ENCODE measurements around the gene PEX14.

PEX14 gene

DNA sequence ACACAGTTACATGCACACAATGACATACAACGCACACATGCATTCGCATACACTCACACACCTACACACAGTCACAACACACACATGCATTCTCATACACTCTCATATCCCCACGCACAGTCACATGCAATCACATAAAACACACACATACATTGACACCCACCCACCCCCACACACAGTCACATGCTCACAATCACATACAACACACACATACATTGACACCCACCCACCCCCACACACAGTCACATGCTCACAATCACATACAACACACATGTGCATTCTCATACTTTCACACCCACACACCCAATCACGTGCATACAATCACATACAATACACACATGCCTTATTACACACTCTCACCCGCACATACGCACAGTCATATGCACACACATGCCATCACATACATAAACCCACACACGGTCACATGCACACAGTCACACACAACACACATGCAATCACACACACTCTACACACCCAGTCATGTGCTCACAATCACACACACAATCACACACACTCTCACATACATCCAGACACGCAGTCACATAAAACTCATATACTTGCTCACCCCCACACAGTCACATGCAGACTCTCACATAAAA lies 187.4 kb downstream of the PEX14 start:
- H4K20me1 ChIP-seq, result peaks cover 0 to 20% (median 0%) of the 10 kb centered on the region in 11 experiments; a peak in 4 of 22 replicates
- no peaks in the 10 kb centered on the region; a peak in 2 of 22 replicates for H3K36me3 ChIP-seq
- H3K27ac ChIP-seq, result no peak overlapping the region
- no peak overlapping the region for H3K4me3 ChIP-seq
- TF ChIP-seq Cebpa-rat (IDR thresholded peaks at IDR 0.05), result no peak
- H3K27me3 ChIP-seq, result no peaks in the 10 kb centered on the region
- H3K9ac ChIP-seq, result no peak overlapping the region
- H3K4me1 ChIP-seq, result peaks cover 0 to 27% (median 19%) of the 10 kb centered on the region in 10 experiments; a peak in 18 of 20 replicates
- H3K4me2 ChIP-seq, result peak overlapping the region in 1 of 11 experiments; percentile 87; a peak in 1 of 22 replicates
- no peaks in the 10 kb centered on the region for H3K9me3 ChIP-seq (replicated peaks in 1 of 11)

GRCh38 chr1:10662824-10663677 lies 188.3 kb downstream of the PEX14 start:
- H3K36me3 ChIP-seq, result no peaks in the 10 kb centered on the region; a peak in 2 of 22 replicates
- H3K9ac ChIP-seq, result peak overlapping the region in 6 of 11 experiments; percentile 26 to 62 (median 50); a peak in 10 of 22 replicates
- peak overlapping the region; percentile 31 to 87 (median 70); a peak in 19 of 22 replicates for H3K4me2 ChIP-seq
- TF ChIP-seq Cebpa-rat (IDR thresholded peaks at IDR 0.05), result no peak
- H3K9me3 ChIP-seq (replicated peaks in 1 of 11), result no peaks in the 10 kb centered on the region
- peaks cover 0 to 17% (median 0%) of the 10 kb centered on the region in 11 experiments; a peak in 4 of 22 replicates for H4K20me1 ChIP-seq
- H3K27me3 ChIP-seq, result no peaks in the 10 kb centered on the region
- peaks cover 0 to 32% (median 21%) of the 10 kb centered on the region in 10 experiments; a peak in 18 of 20 replicates for H3K4me1 ChIP-seq
- H3K4me3 ChIP-seq, result no peak overlapping the region
- peak overlapping the region in 2 of 11 experiments; percentile 8 to 21; a peak in 1 of 22 replicates for H3K27ac ChIP-seq

DNA sequence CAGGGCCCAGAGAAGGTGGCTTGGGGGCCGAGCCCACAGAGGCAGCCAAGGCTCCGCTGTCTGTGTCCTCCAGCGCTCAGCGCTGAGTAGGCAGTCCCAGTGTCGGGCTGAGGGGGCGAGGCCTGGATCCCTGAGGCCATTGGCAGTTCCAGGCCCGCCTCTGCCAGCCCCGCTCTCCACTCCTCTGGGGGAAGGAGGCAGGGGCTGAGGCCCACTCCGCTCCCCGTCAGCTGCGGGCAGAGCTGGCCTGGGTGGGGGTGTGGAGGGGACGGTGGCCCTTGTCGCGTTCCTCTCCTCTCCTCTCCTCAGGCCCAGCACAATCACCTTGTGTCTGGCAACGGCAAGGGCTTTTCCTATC lies 188.9 kb downstream of the PEX14 start:
- H3K4me3 ChIP-seq, result no peak overlapping the region
- H3K36me3 ChIP-seq, result no peaks in the 10 kb centered on the region; a peak in 2 of 22 replicates
- H4K20me1 ChIP-seq, result peaks cover 0 to 11% (median 0%) of the 10 kb centered on the region in 11 experiments; a peak in 3 of 22 replicates
- H3K27me3 ChIP-seq, result no peaks in the 10 kb centered on the region
- H3K9ac ChIP-seq, result peak overlapping the region in 5 of 11 experiments; percentile 43 to 62 (median 55); a peak in 10 of 22 replicates
- H3K9me3 ChIP-seq (replicated peaks in 1 of 11), result no peaks in the 10 kb centered on the region
- H3K4me2 ChIP-seq, result peak overlapping the region; percentile 31 to 87 (median 70); a peak in 18 of 22 replicates
- TF ChIP-seq Cebpa-rat (IDR thresholded peaks at IDR 0.05), result no peak
- H3K4me1 ChIP-seq, result peaks cover 0 to 38% (median 25%) of the 10 kb centered on the region in 10 experiments; a peak in 18 of 20 replicates
- peak overlapping the region in 2 of 11 experiments; percentile 8 to 21; a peak in 1 of 22 replicates for H3K27ac ChIP-seq

DNA sequence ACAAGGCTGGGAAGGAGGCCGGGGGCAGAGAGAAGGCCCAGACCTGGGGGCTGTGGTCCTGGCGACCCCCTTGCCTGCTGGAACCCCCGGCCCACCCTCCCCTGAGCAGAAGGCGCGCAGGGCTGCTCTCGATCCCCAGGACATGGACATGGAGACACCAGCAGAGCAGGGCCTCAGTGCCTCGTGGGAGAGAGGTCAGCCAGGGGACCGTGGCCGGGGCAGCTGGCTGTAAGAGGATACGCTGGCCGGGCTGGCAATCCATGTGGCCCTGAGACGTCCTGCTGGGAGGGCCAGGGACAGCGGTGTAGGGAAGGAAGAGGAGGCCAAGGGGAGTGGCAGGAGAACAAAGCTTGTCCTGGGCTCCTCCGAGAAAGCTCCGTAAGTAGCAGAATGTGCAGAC lies 189.5 kb downstream of the PEX14 start:
- no peaks in the 10 kb centered on the region for H3K27me3 ChIP-seq
- peaks cover 0 to 39% (median 27%) of the 10 kb centered on the region in 10 experiments; a peak in 18 of 20 replicates for H3K4me1 ChIP-seq
- no peak overlapping the region for H3K27ac ChIP-seq
- no peak overlapping the region for H3K4me3 ChIP-seq
- no peaks in the 10 kb centered on the region; a peak in 1 of 22 replicates for H3K36me3 ChIP-seq
- H3K9ac ChIP-seq, result peak overlapping the region in 1 of 11 experiments; percentile 59; a peak in 1 of 22 replicates
- no peaks in the 10 kb centered on the region for H3K9me3 ChIP-seq (replicated peaks in 1 of 11)
- H4K20me1 ChIP-seq, result peaks cover 0 to 10% (median 0%) of the 10 kb centered on the region in 11 experiments; a peak in 3 of 22 replicates
- TF ChIP-seq Cebpa-rat (IDR thresholded peaks at IDR 0.05), result no peak
- peak overlapping the region in 4 of 11 experiments; percentile 74 to 87 (median 81); a peak in 5 of 22 replicates for H3K4me2 ChIP-seq

- Histone ChIP-seq H3K4me3 (no peak overlapping the region), H3K9me3 (replicated peaks in 1 of 11) (no peaks in the 10 kb centered on the region), H3K9ac (no peak overlapping the region), H3K4me1 (peaks cover 3 to 44% (median 32%) of the 10 kb centered on the region in 10 experiments), H3K27ac (no peak overlapping the region), H3K36me3 (no peaks in the 10 kb centered on the region; a peak in 1 of 22 replicates), H3K4me2 (no peak overlapping the region), H4K20me1 (peaks cover 0 to 10% (median 0%) of the 10 kb centered on the region in 11 experiments; a peak in 3 of 22 replicates), H3K27me3 (no peaks in the 10 kb centered on the region)
- TF ChIP-seq Cebpa-rat (IDR thresholded peaks at IDR 0.05), result no peak
Observed at GRCh38 chr1:10665226-10665625, 190.5 kb downstream of the PEX14 start.

DNA sequence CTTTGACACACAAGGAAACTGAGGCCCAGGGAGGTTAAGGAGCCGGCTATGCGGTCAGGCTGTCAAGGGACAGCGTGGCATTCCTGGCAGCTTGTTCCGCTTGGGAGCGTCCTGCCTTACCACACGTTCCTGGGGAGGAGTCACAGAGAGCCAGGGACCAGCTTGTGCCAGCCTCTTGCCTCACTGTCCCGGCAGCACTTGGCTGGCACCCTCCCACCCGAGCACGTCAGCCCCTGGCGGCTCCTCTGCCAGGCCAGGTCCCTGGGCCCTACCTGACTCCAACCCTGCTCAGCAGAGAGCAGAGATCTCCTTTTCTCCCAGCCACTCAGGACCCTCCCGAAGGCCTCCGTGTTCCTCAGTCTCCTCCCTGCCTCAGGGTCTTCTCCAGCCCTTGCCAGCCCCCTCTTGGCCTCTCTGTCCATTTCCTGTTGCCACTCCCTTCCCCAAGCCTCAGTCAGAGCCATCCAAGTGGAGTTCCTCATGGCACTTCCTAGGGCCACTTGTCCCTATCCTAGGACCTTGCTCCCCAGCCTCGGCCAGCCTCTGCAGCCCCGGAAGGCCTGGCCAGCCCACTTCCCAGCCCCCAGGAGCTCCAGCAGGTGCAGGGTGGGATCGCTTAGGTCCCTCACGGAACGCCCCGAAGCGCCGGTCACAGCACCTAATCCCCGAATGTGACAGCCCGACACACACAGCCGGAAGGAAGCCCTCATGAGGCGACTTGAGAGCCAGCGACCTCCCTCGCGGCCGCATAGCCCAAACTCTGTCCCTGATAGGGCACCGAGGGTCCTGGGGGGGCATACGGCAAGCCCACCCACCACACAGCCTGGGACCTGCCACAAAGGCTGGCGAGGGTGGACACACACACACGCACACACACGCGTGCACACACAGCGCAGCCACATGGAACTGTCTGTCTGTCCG lies 191.4 kb downstream of the PEX14 start:
- H3K4me3 ChIP-seq, result no peak overlapping the region
- no peaks in the 10 kb centered on the region for H3K9me3 ChIP-seq (replicated peaks in 1 of 11)
- peaks cover 0 to 10% (median 0%) of the 10 kb centered on the region in 11 experiments; a peak in 5 of 22 replicates for H4K20me1 ChIP-seq
- H3K27ac ChIP-seq, result no peak overlapping the region
- H3K9ac ChIP-seq, result no peak overlapping the region
- no peak for TF ChIP-seq Cebpa-rat (IDR thresholded peaks at IDR 0.05)
- H3K4me1 ChIP-seq, result peaks cover 13 to 54% (median 42%) of the 10 kb centered on the region in 10 experiments
- H3K27me3 ChIP-seq, result no peaks in the 10 kb centered on the region
- H3K4me2 ChIP-seq, result peak overlapping the region in 2 of 11 experiments; percentile 5 to 21; a peak in 2 of 22 replicates
- H3K36me3 ChIP-seq, result no peaks in the 10 kb centered on the region; a peak in 1 of 22 replicates

DNA sequence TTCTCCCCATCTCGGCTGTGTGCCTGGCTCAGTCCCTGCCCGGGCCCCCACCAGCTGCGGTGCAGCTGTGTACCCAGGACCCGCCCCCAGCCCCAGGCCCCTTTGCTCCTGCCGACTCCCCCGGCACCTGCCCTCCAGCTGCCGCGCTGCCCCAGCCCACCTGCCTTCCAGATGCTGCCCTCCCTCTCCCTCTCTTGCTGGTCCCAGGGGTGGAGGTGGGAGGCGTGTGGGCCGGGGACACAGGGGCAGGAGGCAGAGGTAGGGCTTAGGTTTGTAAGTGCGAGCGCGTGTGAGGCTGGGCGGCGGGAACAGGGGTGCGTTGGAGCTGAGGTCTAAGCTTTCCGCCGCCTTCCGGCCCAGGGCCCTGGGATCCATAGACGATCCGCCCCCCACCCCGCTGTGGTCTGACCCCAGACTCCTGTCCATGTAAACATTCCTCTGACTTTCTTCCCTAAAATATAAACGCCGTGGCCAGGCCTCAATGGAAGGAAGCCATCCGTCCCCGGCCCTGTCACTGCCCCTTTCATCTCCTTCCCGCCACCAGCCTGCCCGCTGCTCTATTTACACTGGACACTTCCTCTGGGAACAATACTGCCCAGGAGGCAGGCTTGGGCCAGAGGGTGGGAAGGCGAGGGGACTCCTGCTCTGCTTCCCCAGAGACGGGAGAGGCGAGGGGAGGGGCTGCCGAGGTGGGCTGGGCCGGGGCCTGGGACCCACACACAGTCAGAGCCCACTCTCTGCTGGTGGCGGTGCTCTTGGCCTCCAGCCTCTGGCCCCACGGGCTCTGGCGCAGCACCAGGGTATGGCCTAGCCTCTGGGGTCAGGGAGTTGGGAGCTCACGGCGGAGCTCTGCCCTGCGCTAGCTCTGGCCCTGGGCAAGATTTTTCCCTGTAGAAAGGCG lies 193.4 kb downstream of the PEX14 start:
- H3K27ac ChIP-seq, result no peak overlapping the region
- no peaks in the 10 kb centered on the region; a peak in 1 of 22 replicates for H3K36me3 ChIP-seq
- no peak overlapping the region for H3K4me3 ChIP-seq
- H3K9ac ChIP-seq, result no peak overlapping the region
- TF ChIP-seq Cebpa-rat (IDR thresholded peaks at IDR 0.05), result no peak
- no peaks in the 10 kb centered on the region for H3K9me3 ChIP-seq (replicated peaks in 1 of 11)
- no peaks in the 10 kb centered on the region for H3K27me3 ChIP-seq
- H3K4me2 ChIP-seq, result peak overlapping the region in 3 of 11 experiments; percentile 21 to 27 (median 21); a peak in 3 of 22 replicates
- peaks cover 15 to 54% (median 41%) of the 10 kb centered on the region in 10 experiments for H3K4me1 ChIP-seq
- peaks cover 0 to 10% (median 0%) of the 10 kb centered on the region in 11 experiments; a peak in 5 of 22 replicates for H4K20me1 ChIP-seq

Measured in BLaER1 treated with 17β-estradiol and CSF1 and Interleukin-3, amounts not matched to agents 10 nM and 100 nM (cell line).